Suppressor macrophage treated with lipopolysaccharide for 1 hour (primary cell): ENCODE results near the gene SPPL3.
"Not testable (repeated sequence)": the region's sequence is repeated elsewhere in the genome, so short reads cannot be mapped to it uniquely, and the experiment has no call there.

Experiments
- DNase-seq, 3 donors: peaks; one replicate each; pipeline ENCODE4 v3.0.0-alpha.2; 2020 to 2022

SPPL3 gene

GRCh38 chr12:120904197-120904773, at the start of gene SPPL3:
TSS of gene SPPL3 (minus strand) at chr12:120904358. CDS start at chr12:120903867, 491 bp downstream.
- DNase-seq = peak; percentile 90 to 98 (median 96)

- DNase-seq = no peak
Observed at GRCh38 chr12:120950807-120951206, 46.6 kb upstream of the SPPL3 start.

- not testable (repeated sequence) for DNase-seq
Observed at GRCh38 chr12:120950260-120950799, 46.2 kb upstream of the SPPL3 start.

GRCh38 chr12:120945516-120945915, 41.4 kb upstream of the SPPL3 start:
- peak; percentile 39 to 70 (median 48) for DNase-seq

GRCh38 chr12:120944645-120945217, 40.6 kb upstream of the SPPL3 start:
- peak; percentile 94 to 96 (median 96) for DNase-seq

GRCh38 chr12:120943482-120943881, 39.3 kb upstream of the SPPL3 start:
- no peak for DNase-seq

GRCh38 chr12:120941846-120942405, 37.8 kb upstream of the SPPL3 start:
- DNase-seq = peak; percentile 38 to 57 (median 55)

GRCh38 chr12:120941412-120941811, 37.3 kb upstream of the SPPL3 start:
- no peak for DNase-seq

GRCh38 chr12:120940799-120941198, 36.6 kb upstream of the SPPL3 start:
- peak; percentile 47 to 56 (median 54) for DNase-seq

- DNase-seq = peak in 2 of 3 donors; percentile 6 to 31
Observed at GRCh38 chr12:120940006-120940405, 35.8 kb upstream of the SPPL3 start.

GRCh38 chr12:120939523-120939922, 35.4 kb upstream of the SPPL3 start:
- DNase-seq = peak; percentile 89 to 93 (median 90)

GRCh38 chr12:120938496-120938895, 34.3 kb upstream of the SPPL3 start:
- DNase-seq = no peak

- DNase-seq = peak; percentile 70 to 76 (median 72)
Observed at GRCh38 chr12:120936197-120936596, 32.0 kb upstream of the SPPL3 start.

GRCh38 chr12:120933786-120934185, 29.6 kb upstream of the SPPL3 start:
- DNase-seq = peak in 2 of 3 donors; percentile 16 to 31

GRCh38 chr12:120932956-120933526, 28.9 kb upstream of the SPPL3 start:
- DNase-seq = no peak

GRCh38 chr12:120932058-120932457, 27.9 kb upstream of the SPPL3 start:
- DNase-seq = no peak

- no peak for DNase-seq
Observed at GRCh38 chr12:120930032-120930431, 25.9 kb upstream of the SPPL3 start.

GRCh38 chr12:120928864-120929652, 24.9 kb upstream of the SPPL3 start:
- DNase-seq = no peak

- no peak for DNase-seq
Observed at GRCh38 chr12:120925740-120926563, 21.8 kb upstream of the SPPL3 start.

GRCh38 chr12:120922279-120922678, 18.1 kb upstream of the SPPL3 start:
- no peak for DNase-seq

GRCh38 chr12:120921637-120922036, 17.5 kb upstream of the SPPL3 start:
- no peak for DNase-seq

- DNase-seq = no peak
Observed at GRCh38 chr12:120920178-120920577, 16.0 kb upstream of the SPPL3 start.
